Loucy (cell line): ENCODE measurements around the gene FAM3C.

Experiments
- H2AFZ ChIP-seq: fragments of 200-600 bp; sonication (generic); 2 replicates; pipeline ENCODE4 v1.6.0; 2016; ENCODE audit warnings: antibody characterized with exemption, mild to moderate bottlenecking, low read length, moderate library complexity
- H3F3A ChIP-seq: fragments of 200-600 bp; 2 replicates; pipeline ENCODE4 v1.6.0; 2016; ENCODE audit warnings: antibody characterized with exemption, low read depth, mild to moderate bottlenecking
- H3K27me3 ChIP-seq: fragments of 200-600 bp; sonication (generic); 2 replicates; pipeline ENCODE4 v1.6.1; 2014; ENCODE audit warnings: low read length, mild to moderate bottlenecking; ENCODE audit not compliant: insufficient read depth, poor library complexity, severe bottlenecking
- H3K36me3 ChIP-seq: fragments of 200-600 bp; sonication (generic); 2 replicates; pipeline ENCODE4 v1.6.1; 2016; ENCODE audit warnings: low read length; ENCODE audit not compliant: insufficient read depth
- H3K4me1 ChIP-seq: fragments of 200-600 bp; sonication (generic); 2 replicates; pipeline ENCODE4 v1.5.1; 2014; ENCODE audit warnings: low read length, mild to moderate bottlenecking; ENCODE audit not compliant: insufficient read depth, poor library complexity, severe bottlenecking
- H3K4me2 ChIP-seq: fragments of 200-600 bp; sonication (generic); 2 replicates; pipeline ENCODE4 v1.6.0; 2014; ENCODE audit warnings: antibody characterized with exemption, low read length, low read depth, mild to moderate bottlenecking; ENCODE audit not compliant: poor library complexity, severe bottlenecking
- H3K4me3 ChIP-seq: fragments of 200-600 bp; sonication (generic); 2 replicates; pipeline ENCODE4 v1.5.1; 2014; ENCODE audit warnings: low read length, mild to moderate bottlenecking, mixed read lengths; ENCODE audit not compliant: poor library complexity, severe bottlenecking
- H3K79me2 ChIP-seq: fragments of 200-600 bp; sonication (generic); 2 replicates; pipeline ENCODE4 v1.6.1; 2014; ENCODE audit warnings: low read length; ENCODE audit not compliant: insufficient read depth
- H3K9ac ChIP-seq: fragments of 200-600 bp; sonication (generic); 2 replicates; pipeline ENCODE4 v1.6.0; 2014; ENCODE audit warnings: mild to moderate bottlenecking, low read depth, low read length, moderate library complexity; ENCODE audit not compliant: poor library complexity, severe bottlenecking
- H3K9me2 ChIP-seq: fragments of 200-600 bp; sonication (generic); replicated peaks from 2 replicates; pipeline ENCODE4 v1.6.1; 2016; ENCODE audit warnings: low read depth, low read length, mixed read lengths
- H3K9me3 ChIP-seq: fragments of 200-600 bp; sonication (generic); 2 replicates; pipeline ENCODE4 v1.6.1; 2014; ENCODE audit warnings: mild to moderate bottlenecking, antibody characterized with exemption, low read length, low read depth; ENCODE audit not compliant: insufficient read depth
- H4K20me1 ChIP-seq: fragments of 200-600 bp; sonication (generic); 2 replicates; pipeline ENCODE4 v1.6.0; 2014; ENCODE audit warnings: antibody characterized with exemption, low read length, mild to moderate bottlenecking; ENCODE audit not compliant: insufficient read depth, poor library complexity, severe bottlenecking
- CTCF ChIP-seq: fragments of 200-600 bp; sonication (generic); conservative IDR thresholded peaks from 2 replicates; pipeline ENCODE4 v1.5.1; 2014; ENCODE audit warnings: mild to moderate bottlenecking, antibody characterized with exemption, low read length
- EZH2phosphoT487 ChIP-seq: fragments of 200-600 bp; IDR thresholded peaks from 2 replicates; pipeline ENCODE4 v1.6.1; 2018; ENCODE audit warnings: antibody characterized with exemption, mild to moderate bottlenecking, moderate library complexity, borderline replicate concordance

FAM3C gene

DNA sequence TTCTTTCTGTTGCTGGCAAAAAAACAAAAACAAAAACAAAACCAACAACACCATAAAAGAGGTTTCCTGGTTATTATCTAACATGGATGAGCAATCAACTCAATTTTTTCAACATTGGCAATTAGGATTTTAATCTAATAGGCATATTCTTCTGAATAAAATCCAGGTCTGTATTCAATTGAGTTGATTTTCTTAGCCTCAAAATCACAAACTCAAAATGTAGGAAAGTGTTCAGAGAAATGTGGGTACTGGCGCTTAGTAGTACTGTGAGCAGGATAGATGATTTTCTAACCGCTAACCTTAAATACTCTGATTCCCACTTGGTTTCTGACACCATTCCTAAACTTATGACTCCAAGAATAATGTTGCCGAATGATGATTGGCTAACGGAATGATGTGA lies 61.7 kb downstream of the FAM3C start:
- TF ChIP-seq CTCF, result no peak
- TF ChIP-seq EZH2phosphoT487, result no peak
- H3F3A ChIP-seq, result no peaks in the 10 kb centered on the region
- no peaks in the 10 kb centered on the region for H3K9me2 ChIP-seq
- H3K27me3 ChIP-seq, result no peaks in the 10 kb centered on the region
- no peak overlapping the region for H3K4me2 ChIP-seq
- no peak overlapping the region for H2AFZ ChIP-seq
- H4K20me1 ChIP-seq, result no peaks in the 10 kb centered on the region
- H3K9me3 ChIP-seq, result no peaks in the 10 kb centered on the region
- no peaks in the 10 kb centered on the region for H3K79me2 ChIP-seq
- H3K4me1 ChIP-seq, result no peaks in the 10 kb centered on the region
- no peak overlapping the region for H3K9ac ChIP-seq
- no peaks in the 10 kb centered on the region for H3K36me3 ChIP-seq
- no peak overlapping the region for H3K4me3 ChIP-seq

DNA sequence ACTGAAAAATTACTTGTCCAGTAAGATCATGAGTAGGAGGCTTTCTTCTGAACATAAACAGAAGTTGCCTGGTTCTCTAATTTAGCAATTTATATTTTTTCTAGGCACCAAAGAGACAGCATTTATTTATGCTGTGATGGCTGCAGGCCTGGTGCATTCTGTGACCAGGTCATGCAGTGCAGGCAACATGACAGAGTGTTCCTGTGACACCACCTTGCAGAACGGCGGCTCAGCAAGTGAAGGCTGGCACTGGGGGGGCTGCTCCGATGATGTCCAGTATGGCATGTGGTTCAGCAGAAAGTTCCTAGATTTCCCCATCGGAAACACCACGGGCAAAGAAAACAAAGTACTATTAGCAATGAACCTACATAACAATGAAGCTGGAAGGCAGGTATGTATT lies 64.5 kb downstream of the FAM3C start:
- Histone ChIP-seq H4K20me1 (no peaks in the 10 kb centered on the region), H3K36me3 (no peaks in the 10 kb centered on the region), H3K27me3 (no peaks in the 10 kb centered on the region), H3K4me3 (no peak overlapping the region), H3K4me2 (no peak overlapping the region), H3K9me3 (no peaks in the 10 kb centered on the region), H3K9ac (no peak overlapping the region), H3K79me2 (no peaks in the 10 kb centered on the region), H2AFZ (no peak overlapping the region), H3F3A (no peaks in the 10 kb centered on the region), H3K4me1 (no peaks in the 10 kb centered on the region), H3K9me2 (no peaks in the 10 kb centered on the region)
- TF ChIP-seq EZH2phosphoT487 (no peak), CTCF (no peak)

- H3K79me2 ChIP-seq, result no peaks in the 10 kb centered on the region
- no peak for TF ChIP-seq EZH2phosphoT487
- TF ChIP-seq CTCF, result no peak
- no peaks in the 10 kb centered on the region for H3F3A ChIP-seq
- no peaks in the 10 kb centered on the region for H3K27me3 ChIP-seq
- no peaks in the 10 kb centered on the region for H4K20me1 ChIP-seq
- H3K9ac ChIP-seq, result no peak overlapping the region
- no peaks in the 10 kb centered on the region for H3K4me1 ChIP-seq
- no peaks in the 10 kb centered on the region for H3K36me3 ChIP-seq
- H3K4me3 ChIP-seq, result no peak overlapping the region
- no peaks in the 10 kb centered on the region for H3K9me2 ChIP-seq
- H3K9me3 ChIP-seq, result no peaks in the 10 kb centered on the region
- H3K4me2 ChIP-seq, result no peak overlapping the region
- no peak overlapping the region for H2AFZ ChIP-seq
Observed at GRCh38 chr7:121331048-121331447, 65.1 kb downstream of the FAM3C start.
